CD4-positive, alpha-beta T cell (primary cell): ENCODE measurements around the gene PRR27. TPM values are rescaled to one million over a fixed set of nuclear protein-coding genes. Genes with fewer than 3 reads are reported as not detected.
"Not testable (repeated sequence)": the region's sequence is repeated elsewhere in the genome, so short reads cannot be mapped to it uniquely, and the experiment has no call there.

Experiments used
- ATAC-seq: fragments of 200-7000 bp; cut with Tn5 transposase; one replicate; pipeline ENCODE4 v1.10.0; 2022; ENCODE audit warnings: mild to moderate bottlenecking; ENCODE audit not compliant: poor library complexity
- CTCF ChIA-PET: fragments of 350-600 bp; sonication (Branson Sonifier 250); formaldehyde crosslinking; loops from one replicate; lab custom pipeline; 2021; ENCODE audit warnings: antibody characterized with exemption, inconsistent platforms; lab: Charles Lee
- POLR2A ChIA-PET: fragments of 350-600 bp; sonication (Branson Sonifier 250); formaldehyde crosslinking; loops from one replicate; lab custom pipeline; 2021; ENCODE audit warnings: antibody characterized with exemption, inconsistent platforms; lab: Charles Lee
- DNase-seq, 14 experiments: peaks; one replicate each; pipeline ENCODE4 v3.0.0-alpha.2; 2013 to 2020; ENCODE audit warnings: mixed read lengths in 2 of 14
- H3K27ac ChIP-seq, 2 donors: one replicate each; pipeline versions ENCODE4 v1.5.1 to v1.7.0; 2013; ENCODE audit warnings: low read length in 2 of 2, low read depth in 1 of 2, mild to moderate bottlenecking in 1 of 2
- H3K27me3 ChIP-seq, 2 experiments: 1 replicate in 1 of 2; 2 replicates in 1 of 2; pipeline versions ENCODE4 v1.6.1 to v1.7.0; 2013; ENCODE audit warnings: low read length in 2 of 2, control low read depth in 1 of 2, mild to moderate bottlenecking in 1 of 2, moderate library complexity in 1 of 2; ENCODE audit not compliant: insufficient read depth in 2 of 2, control insufficient read depth in 1 of 2
- H3K36me3 ChIP-seq: one replicate; pipeline ENCODE4 v1.6.1; 2013; ENCODE audit warnings: low read length, control low read depth; ENCODE audit not compliant: insufficient read depth
- H3K4me1 ChIP-seq: one replicate; pipeline ENCODE4 v1.6.1; 2013; ENCODE audit warnings: low read length, control low read depth; ENCODE audit not compliant: insufficient read depth
- H3K4me3 ChIP-seq: one replicate; pipeline ENCODE4 v1.5.1; 2013; ENCODE audit warnings: mild to moderate bottlenecking, low read length, moderate library complexity
- H3K9me3 ChIP-seq, 2 experiments: 1 replicate in 1 of 2; 2 replicates in 1 of 2; pipeline versions ENCODE4 v1.6.1 to v1.7.0; 2013; ENCODE audit warnings: low read length in 2 of 2, mild to moderate bottlenecking in 2 of 2, control low read depth in 1 of 2, moderate library complexity in 1 of 2; ENCODE audit not compliant: control insufficient read depth in 1 of 2, insufficient read depth in 1 of 2
- H3K27ac Mint-ChIP-seq: one replicate; pipeline ENCODE4 v1.8.0; 2020; ENCODE audit warnings: mixed read lengths
- H3K27me3 Mint-ChIP-seq: one replicate; pipeline ENCODE4 v1.8.0; 2021; ENCODE audit warnings: mixed read lengths
- H3K36me3 Mint-ChIP-seq: one replicate; pipeline ENCODE4 v1.8.0; 2021; ENCODE audit warnings: low read depth, mixed read lengths
- H3K4me1 Mint-ChIP-seq: one replicate; pipeline ENCODE4 v1.8.0; 2021; ENCODE audit warnings: low read depth, mixed read lengths
- H3K4me3 Mint-ChIP-seq: one replicate; pipeline ENCODE4 v1.8.0; 2020; ENCODE audit warnings: mild to moderate bottlenecking, mixed read lengths
- H3K9me3 Mint-ChIP-seq: one replicate; pipeline ENCODE4 v1.8.0; 2020; ENCODE audit warnings: mixed read lengths
- CTCF ChIP-seq: fragments of 200-600 bp; IDR thresholded peaks from one replicate; pipeline ENCODE4 v1.8.0; 2022; ENCODE audit warnings: antibody characterized with exemption, mild to moderate bottlenecking
- intact Hi-C, 2 experiments: fragments of 100-400 bp; cut with DNase I in 1 of 2; cut with micrococcal nuclease in 1 of 2; formaldehyde crosslinking; loops; one replicate each; pipeline versions ENCODE4 v1.15.1 to v1.9.0; 2023 to 2025; cut with DNase I, micrococcal nuclease
- total RNA-seq, 174 experiments: library from RNA in 2 of 174; stranded (reverse) in 2 of 174; gene quantifications; one replicate each; pipeline ENCODE4 v1.2.3 and lab custom pipeline; 2021 to 2026

Gene PRR27
- total RNA-seq, 2 experiments from 2014 or later = not detected

GRCh38 chr4:70203601-70204000 lies 49.6 kb downstream of the PRR27 start:
- intact Hi-C loops = no loop called here
- H3K4me1 ChIP-seq = no peaks in the 10 kb centered on the region
- Mint-ChIP-seq H3K4me3 (no peak overlapping the region), H3K9me3 (peaks cover 3% of the 10 kb centered on the region), H3K27me3 (no peaks in the 10 kb centered on the region), H3K36me3 (no peaks in the 10 kb centered on the region), H3K27ac (no peak overlapping the region), H3K4me1 (no peaks in the 10 kb centered on the region)
- ATAC-seq (no peak), DNase-seq (no peak)
- no peaks in the 10 kb centered on the region for H3K27me3 ChIP-seq
- H3K9me3 ChIP-seq = no peaks in the 10 kb centered on the region
- ChIA-PET POLR2A (no interaction called here), CTCF (no interaction called here)
- H3K4me3 ChIP-seq = no peak overlapping the region
- no peak overlapping the region for H3K27ac ChIP-seq
- TF ChIP-seq CTCF = no peak
- no peaks in the 10 kb centered on the region for H3K36me3 ChIP-seq

GRCh38 chr4:70212752-70213151 lies 58.7 kb downstream of the PRR27 start:
- H3K27ac Mint-ChIP-seq, H3K4me1 ChIP-seq, H3K27me3 ChIP-seq, H3K27me3 Mint-ChIP-seq, H3K4me1 Mint-ChIP-seq, ATAC-seq, H3K27ac ChIP-seq, POLR2A ChIA-PET, intact Hi-C loops, H3K4me3 ChIP-seq, H3K9me3 ChIP-seq, H3K4me3 Mint-ChIP-seq, CTCF ChIA-PET, DNase-seq, H3K36me3 ChIP-seq, H3K9me3 Mint-ChIP-seq, H3K36me3 Mint-ChIP-seq: not testable (repeated sequence)

Other genes with a start within 250 kb of the PRR27 start
- not detected for gene CSN1S1, start 223.2 kb upstream of the PRR27 start, total RNA-seq
- gene CSN2, start 188.5 kb upstream of the PRR27 start, total RNA-seq = not detected
- gene STATH, start 158.3 kb upstream of the PRR27 start, total RNA-seq = not detected
- not detected for gene HTN3, start 125.8 kb upstream of the PRR27 start, total RNA-seq
- gene HTN1, start 103.8 kb upstream of the PRR27 start, total RNA-seq = not detected
- not detected for gene ODAM, start 41.5 kb downstream of the PRR27 start, total RNA-seq
- not detected for gene FDCSP, start 71.9 kb downstream of the PRR27 start, total RNA-seq
- gene CSN3, start 88.4 kb downstream of the PRR27 start, total RNA-seq = not detected
- not detected for gene CABS1, start 180.7 kb downstream of the PRR27 start, total RNA-seq
- gene SMR3A, start 206.5 kb downstream of the PRR27 start, total RNA-seq = not detected
- gene SMR3B, start 228.9 kb downstream of the PRR27 start, total RNA-seq = not detected
- gene OPRPN, start 243.7 kb downstream of the PRR27 start, total RNA-seq = not detected